H9 (cell line): Measurements from ENCODE around the gene TCEAL6. TPM values are rescaled to one million over a fixed set of nuclear protein-coding genes. Genes with fewer than 3 reads are reported as not detected.
A peak's percentile ranks its signal among the peaks of the same experiment; 100 is the strongest.
"Not testable (repeated sequence)": the region's sequence is repeated elsewhere in the genome, so short reads cannot be mapped to it uniquely, and the experiment has no call there.

ENCODE experiments used
- DNase-seq: peaks from one replicate; pipeline ENCODE4 v3.0.0-alpha.2; 2017
- H2AFZ ChIP-seq: one replicate; pipeline ENCODE4 v1.6.1; 2013; ENCODE audit warnings: mild to moderate bottlenecking, low read length, control low read depth, moderate library complexity
- H2AK5ac ChIP-seq: 2 replicates; pipeline ENCODE4 v1.6.1; 2013; ENCODE audit warnings: low read length, control low read depth, mixed read lengths; ENCODE audit not compliant: insufficient read length
- H2BK120ac ChIP-seq: one replicate; pipeline ENCODE4 v1.6.1; 2013; ENCODE audit warnings: low read depth, mild to moderate bottlenecking, low read length, control low read depth, inconsistent platforms; ENCODE audit not compliant: poor library complexity, severe bottlenecking
- H2BK12ac ChIP-seq: 2 replicates; pipeline ENCODE4 v1.6.1; 2013; ENCODE audit warnings: low read length, control low read depth, mixed read lengths, low read depth; ENCODE audit not compliant: insufficient read length
- H2BK15ac ChIP-seq: 2 replicates; pipeline ENCODE4 v1.6.1; 2013; ENCODE audit warnings: low read depth, low read length, control low read depth
- H2BK20ac ChIP-seq: one replicate; pipeline ENCODE4 v1.6.1; 2013; ENCODE audit warnings: low read depth, mild to moderate bottlenecking, low read length, control low read depth, inconsistent platforms; ENCODE audit not compliant: poor library complexity, severe bottlenecking
- H2BK5ac ChIP-seq: 2 replicates; pipeline ENCODE4 v1.6.1; 2013; ENCODE audit warnings: low read length, control low read depth, mixed read lengths; ENCODE audit not compliant: insufficient read length
- H3K14ac ChIP-seq: 2 replicates; pipeline ENCODE4 v1.6.1; 2013; ENCODE audit warnings: low read length, control low read depth; ENCODE audit not compliant: insufficient read depth
- H3K18ac ChIP-seq: 2 replicates; pipeline ENCODE4 v1.6.1; 2013; ENCODE audit warnings: low read depth, mild to moderate bottlenecking, mixed read lengths, low read length, control low read depth; ENCODE audit not compliant: insufficient read length
- H3K23ac ChIP-seq: 2 replicates; pipeline ENCODE4 v1.6.1; 2013; ENCODE audit warnings: low read length, control low read depth, mixed read lengths, low read depth; ENCODE audit not compliant: insufficient read length
- H3K23me2 ChIP-seq: 2 replicates; pipeline ENCODE4 v1.6.1; 2013; ENCODE audit warnings: low read depth, mild to moderate bottlenecking, mixed read lengths, low read length, control low read depth; ENCODE audit not compliant: insufficient read length, poor library complexity, severe bottlenecking
- H3K27ac ChIP-seq: 2 replicates; pipeline ENCODE4 v1.5.1; 2013; ENCODE audit warnings: low read length, control low read depth, mixed read lengths, low read depth; ENCODE audit not compliant: insufficient read length
- H3K27me3 ChIP-seq: 2 replicates; pipeline ENCODE4 v1.6.1; 2013; ENCODE audit warnings: low read length, control low read depth, inconsistent platforms; ENCODE audit not compliant: insufficient read depth
- H3K4ac ChIP-seq: 2 replicates; pipeline ENCODE4 v1.6.1; 2013; ENCODE audit warnings: low read depth, mild to moderate bottlenecking, control low read depth, inconsistent platforms, low read length, moderate library complexity
- H3K4me1 ChIP-seq: 2 replicates; pipeline ENCODE4 v1.6.1; 2013; ENCODE audit warnings: low read length, control low read depth, inconsistent platforms; ENCODE audit not compliant: insufficient read depth
- H3K4me2 ChIP-seq: 2 replicates; pipeline ENCODE4 v1.6.1; 2013; ENCODE audit warnings: low read length, control low read depth, mixed read lengths; ENCODE audit not compliant: insufficient read length, insufficient read depth
- H3K56ac ChIP-seq: 2 replicates; pipeline ENCODE4 v1.6.1; 2013; ENCODE audit warnings: low read depth, mild to moderate bottlenecking, mixed read lengths, low read length, control low read depth; ENCODE audit not compliant: insufficient read length
- H3K79me1 ChIP-seq: 2 replicates; pipeline ENCODE4 v1.6.1; 2013; ENCODE audit warnings: low read depth, mild to moderate bottlenecking, moderate library complexity, low read length, control low read depth, inconsistent platforms; ENCODE audit not compliant: insufficient read depth, poor library complexity, severe bottlenecking
- H3K79me2 ChIP-seq: 2 replicates; pipeline ENCODE4 v1.6.1; 2013; ENCODE audit warnings: low read length, control low read depth, inconsistent platforms; ENCODE audit not compliant: insufficient read depth
- H3K9ac ChIP-seq: 2 replicates; pipeline ENCODE4 v1.6.1; 2013; ENCODE audit warnings: low read length, control low read depth, mixed read lengths; ENCODE audit not compliant: insufficient read length; ENCODE audit errors: extremely low read depth
- H3K9me3 ChIP-seq: one replicate; pipeline ENCODE4 v1.6.1; 2013; ENCODE audit warnings: low read depth, low read length, inconsistent platforms; ENCODE audit not compliant: control insufficient read depth
- H3T11ph ChIP-seq: one replicate; pipeline ENCODE4 v1.6.1; 2013; ENCODE audit warnings: mild to moderate bottlenecking, low read length, control low read depth, inconsistent platforms
- H4K20me1 ChIP-seq: one replicate; pipeline ENCODE4 v1.6.1; 2013; ENCODE audit not compliant: control insufficient read depth, insufficient read length, insufficient read depth
- H4K5ac ChIP-seq: 2 replicates; pipeline ENCODE4 v1.6.1; 2013; ENCODE audit warnings: low read depth, mild to moderate bottlenecking, mixed read lengths, low read length, control low read depth; ENCODE audit not compliant: insufficient read length
- H4K8ac ChIP-seq: replicated peaks from 2 replicates; pipeline ENCODE4 v1.6.1; 2013; ENCODE audit warnings: low read length, control low read depth, mixed read lengths, low read depth; ENCODE audit not compliant: insufficient read length
- H4K91ac ChIP-seq: 2 replicates; pipeline ENCODE4 v1.6.1; 2013; ENCODE audit warnings: low read depth, mild to moderate bottlenecking, moderate library complexity, mixed read lengths, low read length, control low read depth; ENCODE audit not compliant: insufficient read length
- H3K27ac Mint-ChIP-seq, 3 experiments: 2 replicates in 2 of 3; 3 replicates in 1 of 3; pipeline ENCODE4 v1.8.0; 2020 to 2021; ENCODE audit warnings: mixed read lengths in 3 of 3, mild to moderate bottlenecking in 1 of 3, moderate library complexity in 1 of 3
- H3K27me3 Mint-ChIP-seq: 2 replicates; pipeline ENCODE4 v1.8.0; 2021; ENCODE audit warnings: low read depth, mild to moderate bottlenecking, moderate library complexity, mixed read lengths
- H3K36me3 Mint-ChIP-seq, 3 experiments: 2 replicates in 2 of 3; 3 replicates in 1 of 3; pipeline ENCODE4 v1.8.0; 2020 to 2021; ENCODE audit warnings: low read depth in 3 of 3, mixed read lengths in 3 of 3; ENCODE audit not compliant: insufficient read depth in 1 of 3
- H3K4me1 Mint-ChIP-seq, 2 experiments: 2 replicates each; pipeline ENCODE4 v1.8.0; 2020; ENCODE audit warnings: mixed read lengths in 2 of 2
- H3K4me3 Mint-ChIP-seq, 2 experiments: 2 replicates in 1 of 2; 3 replicates in 1 of 2; pipeline ENCODE4 v1.8.0; 2020 to 2021; ENCODE audit warnings: mild to moderate bottlenecking in 2 of 2, mixed read lengths in 2 of 2, moderate library complexity in 1 of 2
- H3K9me3 Mint-ChIP-seq, 2 experiments: 2 replicates in 1 of 2; 3 replicates in 1 of 2; pipeline ENCODE4 v1.8.0; 2020; ENCODE audit warnings: mild to moderate bottlenecking in 2 of 2, mixed read lengths in 2 of 2, moderate library complexity in 1 of 2
- WGBS: extraction: QIAGEN DNeasy Blood & Tissue Kit; methylation state at CpG from one replicate; pipeline ENCODE4 v1.1.7; 2013; ENCODE audit warnings: missing lambda C conversion rate, low lambda C conversion rate, mixed read lengths; ENCODE audit not compliant: insufficient read length; ENCODE audit errors: extremely low coverage; 5-methylcytosine and 5-hydroxymethylcytosine counted together
- total RNA-seq: library from RNA; stranded (reverse); gene quantifications from 2 replicates; pipeline ENCODE4 v1.2.1, GENCODE V29; 2021
- TF ChIP-seq, protein P1 (sequence below): fragments of 200-600 bp; sonication (generic); conservative IDR thresholded peaks from 3 replicates; pipeline ENCODE4 v1.8.0; 2021; ENCODE audit warnings: antibody characterized with exemption, mild to moderate bottlenecking

TCEAL6 gene
- total RNA-seq, 1 experiment from 2014 or later, result not detected

DNA sequence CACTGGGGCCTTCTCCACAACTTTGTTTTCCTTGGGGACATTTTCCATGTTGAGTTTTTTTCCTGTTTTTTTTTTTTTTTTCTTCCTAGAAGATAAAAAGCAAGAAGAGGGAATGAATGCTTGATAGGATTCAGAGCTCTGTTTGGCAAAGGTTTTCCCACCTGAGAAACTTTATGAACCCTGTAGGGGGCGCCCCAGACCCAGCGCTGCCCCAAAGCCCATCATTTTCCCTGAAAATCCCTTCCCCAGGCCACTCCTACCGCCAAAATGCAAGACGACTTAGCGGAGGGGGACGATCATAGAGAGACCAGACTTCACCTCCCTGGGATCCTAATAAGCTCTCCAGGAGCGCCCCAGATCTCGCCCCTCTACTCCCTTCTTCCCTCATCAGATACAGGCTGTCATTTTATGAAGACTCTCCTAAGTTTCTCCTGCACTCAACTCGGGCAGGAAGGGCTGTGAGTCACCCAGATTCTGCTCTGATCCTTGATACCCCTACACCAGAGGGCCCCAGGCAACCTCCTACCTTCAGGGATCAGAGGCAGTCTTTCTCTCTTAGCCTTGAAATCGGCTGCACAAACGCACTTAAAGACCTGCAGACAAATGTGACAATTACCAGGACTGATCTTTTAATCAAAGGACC, 12.1 kb upstream of the TCEAL6 start:
- H3K4me1 ChIP-seq, result no peaks in the 10 kb centered on the region
- Mint-ChIP-seq H3K4me1 (peaks cover 7 to 9% of the 10 kb centered on the region in 2 experiments), H3K9me3 (peaks cover 63 to 66% of the 10 kb centered on the region in 2 experiments), H3K27me3 (peaks cover 5% of the 10 kb centered on the region), H3K4me3 (peak overlapping the region; percentile 91 to 97), H3K27ac (peak overlapping the region in 1 of 3 experiments; percentile 22; a peak in 1 of 7 replicates), H3K36me3 (peaks cover 0 to 5% (median 0%) of the 10 kb centered on the region in 3 experiments; a peak in 4 of 7 replicates)
- H2BK20ac ChIP-seq, result no peak overlapping the region
- H3T11ph ChIP-seq, result no peak overlapping the region
- no peak overlapping the region for H4K91ac ChIP-seq
- no CpG with 5 or more reads among the region's 11 CpGs for WGBS
- TF ChIP-seq, protein P1, sequence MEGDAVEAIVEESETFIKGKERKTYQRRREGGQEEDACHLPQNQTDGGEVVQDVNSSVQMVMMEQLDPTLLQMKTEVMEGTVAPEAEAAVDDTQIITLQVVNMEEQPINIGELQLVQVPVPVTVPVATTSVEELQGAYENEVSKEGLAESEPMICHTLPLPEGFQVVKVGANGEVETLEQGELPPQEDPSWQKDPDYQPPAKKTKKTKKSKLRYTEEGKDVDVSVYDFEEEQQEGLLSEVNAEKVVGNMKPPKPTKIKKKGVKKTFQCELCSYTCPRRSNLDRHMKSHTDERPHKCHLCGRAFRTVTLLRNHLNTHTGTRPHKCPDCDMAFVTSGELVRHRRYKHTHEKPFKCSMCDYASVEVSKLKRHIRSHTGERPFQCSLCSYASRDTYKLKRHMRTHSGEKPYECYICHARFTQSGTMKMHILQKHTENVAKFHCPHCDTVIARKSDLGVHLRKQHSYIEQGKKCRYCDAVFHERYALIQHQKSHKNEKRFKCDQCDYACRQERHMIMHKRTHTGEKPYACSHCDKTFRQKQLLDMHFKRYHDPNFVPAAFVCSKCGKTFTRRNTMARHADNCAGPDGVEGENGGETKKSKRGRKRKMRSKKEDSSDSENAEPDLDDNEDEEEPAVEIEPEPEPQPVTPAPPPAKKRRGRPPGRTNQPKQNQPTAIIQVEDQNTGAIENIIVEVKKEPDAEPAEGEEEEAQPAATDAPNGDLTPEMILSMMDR, result peak; percentile 68
- no peak overlapping the region for H3K27ac ChIP-seq
- no peak overlapping the region for H2BK5ac ChIP-seq
- H3K9ac ChIP-seq, result no peak overlapping the region
- peak overlapping the region; percentile 92 for H3K4me2 ChIP-seq
- H3K56ac ChIP-seq, result no peak overlapping the region
- H3K23ac ChIP-seq, result no peak overlapping the region
- H3K14ac ChIP-seq, result no peak overlapping the region
- no peak overlapping the region for H3K4ac ChIP-seq
- no peak overlapping the region for H2BK120ac ChIP-seq
- H3K18ac ChIP-seq, result no peak overlapping the region
- no peak overlapping the region for H2BK15ac ChIP-seq
- no peaks in the 10 kb centered on the region for H3K79me1 ChIP-seq
- peak; percentile 43 for DNase-seq
- no peaks in the 10 kb centered on the region for H4K20me1 ChIP-seq
- no peak overlapping the region for H2AFZ ChIP-seq
- H2AK5ac ChIP-seq, result no peak overlapping the region
- H3K23me2 ChIP-seq, result peaks cover 5% of the 10 kb centered on the region
- H3K9me3 ChIP-seq, result peaks cover 11% of the 10 kb centered on the region
- H4K8ac ChIP-seq, result no peak overlapping the region
- H3K27me3 ChIP-seq, result no peaks in the 10 kb centered on the region
- H4K5ac ChIP-seq, result no peak overlapping the region
- no peaks in the 10 kb centered on the region for H3K79me2 ChIP-seq
- no peak overlapping the region for H2BK12ac ChIP-seq

DNA sequence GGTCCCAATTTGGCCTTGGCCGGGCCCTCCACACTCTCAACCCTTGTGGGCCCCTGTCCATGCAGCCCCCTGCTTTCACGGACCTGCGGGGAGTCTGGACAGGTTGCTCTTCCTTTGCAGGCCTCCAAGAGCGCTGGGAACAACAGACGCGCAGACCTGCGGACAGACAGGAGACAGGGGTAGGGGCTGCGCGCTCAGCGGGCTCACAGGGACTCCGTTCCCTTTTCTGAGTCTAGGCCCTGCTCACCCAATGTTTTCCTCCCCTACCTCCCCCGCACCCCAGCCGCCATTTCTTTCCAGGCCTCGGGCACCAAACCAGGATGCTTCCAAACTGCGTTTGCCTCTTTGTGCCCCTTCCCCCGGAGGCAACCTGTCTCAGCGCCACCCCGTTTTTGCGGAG, 650 bp downstream of the TCEAL6 start:
- not testable (repeated sequence) for DNase-seq, H3K9ac ChIP-seq, H2AK5ac ChIP-seq, H3K14ac ChIP-seq, H4K5ac ChIP-seq, H2BK15ac ChIP-seq, H3K18ac ChIP-seq, H3T11ph ChIP-seq, H3K27me3 Mint-ChIP-seq, H3K4ac ChIP-seq, H3K79me1 ChIP-seq, H4K20me1 ChIP-seq, H2BK120ac ChIP-seq, H2AFZ ChIP-seq, H3K27me3 ChIP-seq, H3K4me1 Mint-ChIP-seq, H3K79me2 ChIP-seq, H3K27ac Mint-ChIP-seq, H2BK12ac ChIP-seq, H4K91ac ChIP-seq, H3K56ac ChIP-seq, H3K4me3 Mint-ChIP-seq, H2BK5ac ChIP-seq, H3K36me3 Mint-ChIP-seq, H3K4me2 ChIP-seq, H3K23ac ChIP-seq, H4K8ac ChIP-seq, H3K27ac ChIP-seq, H2BK20ac ChIP-seq, H3K4me1 ChIP-seq, H3K23me2 ChIP-seq
- H3K9me3 ChIP-seq, result peaks cover 19% of the 10 kb centered on the region
- WGBS, result no CpG with 5 or more reads among the region's 19 CpGs
- H3K9me3 Mint-ChIP-seq, result peaks cover 40 to 72% of the 10 kb centered on the region in 2 experiments
